B cell (primary cell): ENCODE data around the gene AGBL4. TPM values are rescaled to one million over a fixed set of nuclear protein-coding genes. Genes with fewer than 3 reads are reported as not detected.

ENCODE experiments used
- ATAC-seq: fragments of 200-7000 bp; cut with Tn5 transposase; one replicate; pipeline ENCODE4 v1.10.0; 2021; ENCODE audit warnings: low read depth, mild to moderate bottlenecking, moderate number of reproducible peaks, moderate library complexity
- CTCF ChIA-PET: fragments of 350-600 bp; sonication (Branson Sonifier 250); formaldehyde crosslinking; loops from one replicate; lab custom pipeline; 2021; ENCODE audit warnings: antibody characterized with exemption, inconsistent platforms; lab: Charles Lee
- POLR2A ChIA-PET: fragments of 350-600 bp; sonication (Branson Sonifier 250); formaldehyde crosslinking; loops from one replicate; lab custom pipeline; 2021; ENCODE audit warnings: antibody characterized with exemption; lab: Charles Lee
- DNase-seq: peaks from one replicate; pipeline ENCODE4 v3.0.0; 2013
- H2AFZ ChIP-seq: 2 replicates; pipeline ENCODE4 v1.6.1; 2012; ENCODE audit warnings: mild to moderate bottlenecking, low read depth, low read length; ENCODE audit not compliant: insufficient read depth, poor library complexity, severe bottlenecking
- H3K27ac ChIP-seq, 2 donors: 1 replicate in 1 of 2; 2 replicates in 1 of 2; pipeline ENCODE4 v1.5.1; 2012 to 2013; ENCODE audit warnings: low read length in 2 of 2, mild to moderate bottlenecking in 2 of 2, moderate library complexity in 1 of 2
- H3K27me3 ChIP-seq, 4 experiments: fragments of 200-600 bp in 1 of 4; sonication (generic) in 1 of 4; replicated peaks in 1 of 4; 1 replicate in 2 of 4; 2 replicates in 2 of 4; pipeline versions ENCODE4 v1.6.1 to v1.7.0; 2013 to 2016; ENCODE audit warnings: low read length in 3 of 4, mild to moderate bottlenecking in 2 of 4, mixed read lengths in 1 of 4, moderate library complexity in 1 of 4; ENCODE audit not compliant: insufficient read depth in 4 of 4, control insufficient read depth in 3 of 4; ENCODE audit errors: control extremely low read depth in 1 of 4
- H3K36me3 ChIP-seq, 2 experiments: replicated peaks in 1 of 2; 1 replicate in 1 of 2; 2 replicates in 1 of 2; pipeline versions ENCODE4 v1.6.1 to v1.7.1; 2013; ENCODE audit warnings: low read length in 1 of 2; ENCODE audit not compliant: insufficient read depth in 2 of 2, control insufficient read depth in 1 of 2; ENCODE audit errors: control extremely low read depth in 1 of 2, extremely low read depth in 1 of 2
- H3K4me1 ChIP-seq, 2 donors: fragments of 200-600 bp in 1 of 2; sonication (generic) in 1 of 2; 1 replicate in 1 of 2; 2 replicates in 1 of 2; pipeline versions ENCODE4 v1.5.1 to v1.6.1; 2013 to 2017; ENCODE audit warnings: low read length in 2 of 2; ENCODE audit not compliant: control insufficient read depth in 2 of 2, insufficient read depth in 2 of 2
- H3K4me2 ChIP-seq: replicated peaks from 2 replicates; pipeline ENCODE3; 2012; ENCODE audit warnings: mild to moderate bottlenecking, low read depth, low read length; ENCODE audit not compliant: poor library complexity, severe bottlenecking
- H3K4me3 ChIP-seq, 5 experiments: fragments of 200-600 bp in 1 of 5; sonication (generic) in 1 of 5; 1 replicate in 3 of 5; 2 replicates in 2 of 5; pipeline versions ENCODE4 v1.5.1 to v1.7.0; 2011 to 2016; ENCODE audit warnings: low read length in 4 of 5, mild to moderate bottlenecking in 4 of 5, low read depth in 2 of 5, control low read depth in 1 of 5, moderate library complexity in 1 of 5; ENCODE audit not compliant: insufficient read depth in 1 of 5; ENCODE audit errors: control extremely low read depth in 1 of 5, extremely low read depth in 1 of 5
- H3K79me2 ChIP-seq: fragments of 200-600 bp; sonication (generic); one replicate; pipeline ENCODE4 v1.6.0; 2016; ENCODE audit warnings: low read length; ENCODE audit not compliant: control insufficient read depth, insufficient read depth
- H3K9ac ChIP-seq: fragments of 200-600 bp; sonication (generic); 2 replicates; pipeline ENCODE4 v1.6.1; 2017; ENCODE audit warnings: mild to moderate bottlenecking, low read length, moderate library complexity
- H3K9me3 ChIP-seq, 3 donors: one replicate each; pipeline versions ENCODE4 v1.6.1 to v1.7.1; 2013; ENCODE audit warnings: low read length in 2 of 3; ENCODE audit not compliant: control insufficient read depth in 2 of 3, insufficient read depth in 1 of 3; ENCODE audit errors: control extremely low read depth in 1 of 3
- H4K20me1 ChIP-seq: 2 replicates; pipeline ENCODE4 v1.6.0; 2012; ENCODE audit warnings: mild to moderate bottlenecking, low read length; ENCODE audit not compliant: insufficient read depth, control insufficient read depth, poor library complexity, severe bottlenecking
- H3K27ac Mint-ChIP-seq: one replicate; pipeline ENCODE4 v1.8.0; 2021; ENCODE audit warnings: mixed read lengths
- H3K27me3 Mint-ChIP-seq: one replicate; pipeline ENCODE4 v1.8.0; 2021; ENCODE audit warnings: mixed read lengths
- H3K4me1 Mint-ChIP-seq: one replicate; pipeline ENCODE4 v1.8.0; 2021; ENCODE audit warnings: mixed read lengths
- H3K4me3 Mint-ChIP-seq: one replicate; pipeline ENCODE4 v1.8.0; 2021; ENCODE audit warnings: mixed read lengths
- H3K9me3 Mint-ChIP-seq: one replicate; pipeline ENCODE4 v1.8.0; 2022; ENCODE audit warnings: mixed read lengths; ENCODE audit not compliant: insufficient read depth
- CTCF ChIP-seq: fragments of 200-600 bp; IDR thresholded peaks from one replicate; pipeline ENCODE4 v1.8.0; 2022; ENCODE audit warnings: antibody characterized with exemption, mild to moderate bottlenecking
- EZH2 ChIP-seq: IDR thresholded peaks from 2 replicates; pipeline ENCODE4 v1.6.1; 2012; ENCODE audit warnings: borderline replicate concordance, low read depth, mild to moderate bottlenecking, moderate library complexity, low read length; ENCODE audit not compliant: insufficient read depth, poor library complexity, severe bottlenecking
- WGBS: methylation state at CpG from one replicate; pipeline ENCODE4 v1.1.5; 2013; ENCODE audit warnings: missing lambda C conversion rate; ENCODE audit not compliant: insufficient coverage; 5-methylcytosine and 5-hydroxymethylcytosine counted together
- intact Hi-C: fragments of 100-400 bp; cut with micrococcal nuclease; formaldehyde crosslinking; loops from one replicate; pipeline ENCODE4 v1.10.0; 2022
- polyA plus RNA-seq: library from polyadenylated mRNA; depleted of rRNA; stranded (reverse); fragments of >200 nt; gene quantifications from 2 replicates; pipeline ENCODE4 v1.2.3, GENCODE V29; 2012
- total RNA-seq, 2 donors: library from RNA; stranded (reverse); fragments of 120-200 nt in 1 of 2; gene quantifications; 1 replicate in 1 of 2; 2 replicates in 1 of 2; pipeline versions ENCODE4 v1.2.3 to v1.2.4, GENCODE V29; 2013 to 2022

AGBL4 gene
- total and polyA plus RNA-seq, 2 donors (not counting 1 experiment from before 2014, with no cell fraction given): 0.07 to 0.12 TPM

GRCh38 chr1:49364676-49365075 is 659.1 kb downstream of the AGBL4 start:
- no peak for ATAC-seq
- H3K9me3 ChIP-seq: no peaks in the 10 kb centered on the region
- no peak for DNase-seq
- no peaks in the 10 kb centered on the region for H3K36me3 ChIP-seq
- intact Hi-C loops: no loop called here
- Mint-ChIP-seq H3K4me3 (no peak overlapping the region), H3K9me3 (no peaks in the 10 kb centered on the region), H3K27ac (no peak overlapping the region), H3K27me3 (no peaks in the 10 kb centered on the region), H3K4me1 (no peaks in the 10 kb centered on the region)
- no peaks in the 10 kb centered on the region for H3K79me2 ChIP-seq
- H3K4me2 ChIP-seq: no peak overlapping the region
- 100% methylated on average over 1 of the region's 7 CpGs for WGBS
- no peaks in the 10 kb centered on the region for H3K27me3 ChIP-seq
- ChIA-PET CTCF (no interaction called here), POLR2A (no interaction called here)
- TF ChIP-seq CTCF: no peak
- TF ChIP-seq EZH2: no peak
- no peak overlapping the region for H2AFZ ChIP-seq
- no peaks in the 10 kb centered on the region for H4K20me1 ChIP-seq
- no peaks in the 10 kb centered on the region for H3K4me1 ChIP-seq
- no peak overlapping the region for H3K4me3 ChIP-seq
- H3K27ac ChIP-seq: no peak overlapping the region
- H3K9ac ChIP-seq: no peak overlapping the region

GRCh38 chr1:49363628-49364027 is 660.1 kb downstream of the AGBL4 start:
- no peaks in the 10 kb centered on the region for H3K36me3 ChIP-seq
- H2AFZ ChIP-seq: no peak overlapping the region
- DNase-seq (no peak), ATAC-seq (no peak)
- no peaks in the 10 kb centered on the region for H3K79me2 ChIP-seq
- TF ChIP-seq EZH2 (no peak), CTCF (no peak)
- no peak overlapping the region for H3K4me3 Mint-ChIP-seq
- H3K27ac Mint-ChIP-seq: no peak overlapping the region
- ChIA-PET CTCF (no interaction called here), POLR2A (no interaction called here)
- H3K9me3 Mint-ChIP-seq: no peaks in the 10 kb centered on the region
- H3K9ac ChIP-seq: no peak overlapping the region
- WGBS: no CpG with 5 or more reads among the region's 1 CpG
- no peak overlapping the region for H3K4me2 ChIP-seq
- H3K4me1 Mint-ChIP-seq: no peaks in the 10 kb centered on the region
- H4K20me1 ChIP-seq: no peaks in the 10 kb centered on the region
- no peak overlapping the region for H3K27ac ChIP-seq
- no peaks in the 10 kb centered on the region for H3K9me3 ChIP-seq
- H3K4me1 ChIP-seq: no peaks in the 10 kb centered on the region
- H3K27me3 Mint-ChIP-seq: no peaks in the 10 kb centered on the region
- H3K27me3 ChIP-seq: no peaks in the 10 kb centered on the region
- intact Hi-C loops: no loop called here
- H3K4me3 ChIP-seq: no peak overlapping the region
